ENCODE measurements around the gene TMEM233.
"Not testable (repeated sequence)": the region's sequence is repeated elsewhere in the genome, so short reads cannot be mapped to it uniquely, and the experiment has no call there.

Gene TMEM233

DNA sequence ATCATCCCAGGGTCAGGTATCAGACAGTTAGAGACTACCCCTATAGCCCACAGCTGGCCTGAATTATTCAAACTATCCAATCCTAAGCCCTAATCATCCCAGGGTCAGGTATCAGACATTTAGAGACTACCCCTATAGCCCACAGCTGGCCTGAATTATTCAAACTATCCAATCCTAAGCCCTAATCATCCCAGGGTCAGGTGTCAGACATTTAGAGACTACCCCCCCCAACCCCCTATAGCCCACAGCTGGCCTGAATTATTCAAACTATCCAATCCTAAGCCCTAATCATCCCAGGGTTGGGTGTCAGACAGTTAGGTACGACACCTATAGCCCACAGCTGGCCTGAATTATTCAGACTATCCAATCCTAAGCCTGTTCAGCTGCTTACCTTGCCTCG lies 63.4 kb downstream of the TMEM233 start:
- H3K27ac ChIP-seq (ENCODE audit: low read depth, low read length); H3K9ac ChIP-seq (ENCODE audit: low read depth in 1 of 2, low read length in 2 of 2); H3K36me3 ChIP-seq (ENCODE audit: control insufficient read depth in 1 of 2, insufficient read depth in 2 of 2, low read length in 2 of 2); H3K27me3 ChIP-seq (ENCODE audit: control insufficient read depth in 1 of 2, insufficient read depth in 2 of 2, low read length in 2 of 2); H3K9me3 ChIP-seq (ENCODE audit: control insufficient read depth in 1 of 2, low read length in 2 of 2); H3K4me1 ChIP-seq (ENCODE audit: control insufficient read depth in 1 of 2, insufficient read depth in 2 of 2, low read length in 2 of 2); H3K4me3 ChIP-seq (ENCODE audit: low read depth in 1 of 2, low read length in 2 of 2): not testable (repeated sequence)

DNA sequence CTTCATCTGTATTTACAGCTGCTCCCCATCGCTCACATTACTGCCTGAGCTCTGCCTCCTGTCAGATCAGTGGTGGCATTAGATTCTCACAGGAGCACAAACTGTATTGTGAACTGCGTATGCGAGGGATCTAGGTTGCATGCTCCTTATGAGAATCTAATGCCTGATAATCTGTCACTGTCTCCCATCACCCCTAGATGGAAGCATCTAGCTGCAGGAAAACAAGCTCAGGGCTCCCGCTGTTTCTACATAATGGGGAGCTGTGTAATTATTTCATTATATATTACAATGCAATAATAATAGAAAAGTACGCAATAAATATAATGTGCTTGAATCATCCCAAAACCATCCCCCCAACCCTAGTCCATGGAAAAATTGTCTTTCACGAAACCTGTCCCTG lies 64.6 kb downstream of the TMEM233 start:
- H3K36me3 ChIP-seq (ENCODE audit: control insufficient read depth in 1 of 2, insufficient read depth in 2 of 2, low read length in 2 of 2); H3K9ac ChIP-seq (ENCODE audit: low read depth in 1 of 2, low read length in 2 of 2): not testable (repeated sequence)

DNA sequence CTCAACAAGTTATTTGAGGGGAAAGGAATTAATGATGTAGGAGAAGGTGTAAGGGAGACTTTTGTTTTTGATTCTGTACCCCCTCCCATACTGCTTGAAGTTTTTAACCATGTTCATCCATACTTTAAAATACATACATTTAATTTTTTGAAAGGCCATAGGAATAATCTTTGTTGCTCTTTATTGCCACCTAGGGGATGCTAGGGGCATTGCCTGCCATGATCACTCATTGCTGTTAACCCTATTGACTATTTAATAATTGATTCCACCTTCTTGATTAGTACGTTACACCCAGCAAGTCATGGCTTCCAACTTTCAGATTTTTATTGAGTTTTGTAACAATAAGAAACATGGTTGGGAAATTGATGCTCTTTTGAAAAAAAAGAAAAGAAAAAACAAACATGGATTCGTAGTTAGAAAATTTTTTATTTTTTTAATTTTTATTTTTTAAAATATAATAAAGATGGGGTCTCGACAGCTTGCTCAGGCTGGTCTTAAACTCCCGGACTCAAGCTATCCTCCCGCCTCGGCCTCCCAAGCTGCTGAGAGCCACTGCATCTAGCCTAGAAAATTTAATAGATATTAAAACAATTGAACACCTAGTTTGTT lies 65.8 kb downstream of the TMEM233 start:
- H3K27me3 ChIP-seq (ENCODE audit: control insufficient read depth in 1 of 2, insufficient read depth in 2 of 2, low read length in 2 of 2) = no peaks in the 10 kb centered on the region
- no peak overlapping the region for H3K9ac ChIP-seq (ENCODE audit: low read depth in 1 of 2, low read length in 2 of 2)
- H3K36me3 ChIP-seq (ENCODE audit: control insufficient read depth in 1 of 2, insufficient read depth in 2 of 2, low read length in 2 of 2) = no peaks in the 10 kb centered on the region
- no peaks in the 10 kb centered on the region for H3K9me3 ChIP-seq (ENCODE audit: control insufficient read depth in 1 of 2, low read length in 2 of 2)
- no peak overlapping the region for H3K27ac ChIP-seq (ENCODE audit: low read depth, low read length)
- H3K4me1 ChIP-seq (ENCODE audit: control insufficient read depth in 1 of 2, insufficient read depth in 2 of 2, low read length in 2 of 2) = no peaks in the 10 kb centered on the region
- no peak overlapping the region for H3K4me3 ChIP-seq (ENCODE audit: low read depth in 1 of 2, low read length in 2 of 2)

More for the DNA sequence above, 64.6 kb downstream of the TMEM233 start:
- not testable (repeated sequence) for H3K4me3 ChIP-seq (ENCODE audit: low read depth in 1 of 2, low read length in 2 of 2); H3K27ac ChIP-seq (ENCODE audit: low read depth, low read length); H3K9me3 ChIP-seq (ENCODE audit: control insufficient read depth in 1 of 2, low read length in 2 of 2); H3K27me3 ChIP-seq (ENCODE audit: control insufficient read depth in 1 of 2, insufficient read depth in 2 of 2, low read length in 2 of 2); H3K4me1 ChIP-seq (ENCODE audit: control insufficient read depth in 1 of 2, insufficient read depth in 2 of 2, low read length in 2 of 2)

DNA sequence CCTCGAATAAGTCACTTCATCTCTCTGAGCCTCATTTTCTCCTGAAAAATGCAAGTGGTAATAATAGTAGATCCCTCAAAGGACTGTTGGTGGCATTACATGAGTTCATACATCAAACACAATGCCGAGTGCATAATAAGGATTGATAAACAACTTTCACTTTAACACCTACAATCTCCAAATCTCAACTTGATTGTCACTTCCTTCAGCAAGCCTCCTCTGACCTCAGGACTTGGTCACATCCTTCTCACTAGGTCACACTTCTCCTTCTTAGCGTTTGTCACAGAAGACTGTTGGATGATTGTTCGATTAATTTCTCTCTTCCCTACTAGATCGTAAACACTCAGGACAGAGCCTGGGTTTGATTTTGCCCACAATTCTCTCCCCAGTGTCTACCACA lies 66.5 kb downstream of the TMEM233 start:
- Histone ChIP-seq H3K36me3 (ENCODE audit: control insufficient read depth in 1 of 2, insufficient read depth in 2 of 2, low read length in 2 of 2) (no peaks in the 10 kb centered on the region), H3K9ac (ENCODE audit: low read depth in 1 of 2, low read length in 2 of 2) (no peak overlapping the region), H3K9me3 (ENCODE audit: control insufficient read depth in 1 of 2, low read length in 2 of 2) (no peaks in the 10 kb centered on the region), H3K4me1 (ENCODE audit: control insufficient read depth in 1 of 2, insufficient read depth in 2 of 2, low read length in 2 of 2) (no peaks in the 10 kb centered on the region), H3K27ac (ENCODE audit: low read depth, low read length) (no peak overlapping the region), H3K4me3 (ENCODE audit: low read depth in 1 of 2, low read length in 2 of 2) (no peak overlapping the region), H3K27me3 (ENCODE audit: control insufficient read depth in 1 of 2, insufficient read depth in 2 of 2, low read length in 2 of 2) (no peaks in the 10 kb centered on the region)

DNA sequence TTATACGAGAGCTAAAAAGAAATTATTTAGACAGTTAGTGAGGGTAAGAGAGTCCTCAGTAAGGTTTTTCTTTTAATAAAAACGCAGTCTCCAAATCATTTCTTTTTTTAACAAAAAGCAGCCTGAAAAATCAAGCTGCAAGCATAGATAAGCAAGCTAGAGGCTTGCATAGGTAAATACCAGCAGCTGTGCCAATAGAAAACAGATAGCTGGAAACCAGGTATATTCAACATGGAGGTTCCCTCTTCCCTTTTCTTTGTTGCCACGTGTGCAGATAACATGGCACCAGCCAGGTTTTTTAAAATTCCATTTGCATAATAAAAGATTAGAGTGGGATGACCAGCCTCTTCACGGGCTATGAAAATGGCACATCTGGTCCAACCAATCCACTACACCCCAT lies 68.3 kb downstream of the TMEM233 start:
- H3K27me3 ChIP-seq (ENCODE audit: control insufficient read depth in 1 of 2, insufficient read depth in 2 of 2, low read length in 2 of 2) = no peaks in the 10 kb centered on the region
- H3K9ac ChIP-seq (ENCODE audit: low read depth in 1 of 2, low read length in 2 of 2) = no peak overlapping the region
- H3K27ac ChIP-seq (ENCODE audit: low read depth, low read length) = no peak overlapping the region
- peaks cover 6 to 11% of the 10 kb centered on the region in 2 donors for H3K4me1 ChIP-seq (ENCODE audit: control insufficient read depth in 1 of 2, insufficient read depth in 2 of 2, low read length in 2 of 2)
- H3K4me3 ChIP-seq (ENCODE audit: low read depth in 1 of 2, low read length in 2 of 2) = no peak overlapping the region
- no peaks in the 10 kb centered on the region for H3K9me3 ChIP-seq (ENCODE audit: control insufficient read depth in 1 of 2, low read length in 2 of 2)
- H3K36me3 ChIP-seq (ENCODE audit: control insufficient read depth in 1 of 2, insufficient read depth in 2 of 2, low read length in 2 of 2) = no peaks in the 10 kb centered on the region

DNA sequence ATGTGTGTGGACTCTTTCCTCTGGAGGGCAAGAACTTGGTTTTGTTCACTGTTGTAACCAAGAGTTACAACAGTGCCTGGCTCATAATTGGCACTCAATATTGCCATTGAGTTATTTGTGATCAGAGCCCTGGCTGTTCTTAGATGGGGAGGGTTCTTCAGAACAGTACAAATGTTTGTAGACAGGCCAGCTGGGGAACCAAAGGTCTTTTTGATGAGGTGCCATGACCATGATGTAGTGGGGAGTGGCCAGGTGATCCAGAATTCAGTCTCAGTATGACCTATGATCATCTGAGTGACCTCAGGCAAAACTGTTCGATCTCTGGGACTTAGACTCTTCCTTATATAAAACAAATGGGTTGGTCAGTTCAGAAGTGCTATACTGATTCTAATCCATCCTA lies 71.1 kb downstream of the TMEM233 start:
- Histone ChIP-seq H3K27me3 (ENCODE audit: control insufficient read depth in 1 of 2, insufficient read depth in 2 of 2, low read length in 2 of 2) (no peaks in the 10 kb centered on the region), H3K9me3 (ENCODE audit: control insufficient read depth in 1 of 2, low read length in 2 of 2) (no peaks in the 10 kb centered on the region), H3K9ac (ENCODE audit: low read depth in 1 of 2, low read length in 2 of 2) (no peak overlapping the region), H3K36me3 (ENCODE audit: control insufficient read depth in 1 of 2, insufficient read depth in 2 of 2, low read length in 2 of 2) (no peaks in the 10 kb centered on the region), H3K4me1 (ENCODE audit: control insufficient read depth in 1 of 2, insufficient read depth in 2 of 2, low read length in 2 of 2) (peaks cover 12 to 19% of the 10 kb centered on the region in 2 donors), H3K27ac (ENCODE audit: low read depth, low read length) (no peak overlapping the region), H3K4me3 (ENCODE audit: low read depth in 1 of 2, low read length in 2 of 2) (no peak overlapping the region)

DNA sequence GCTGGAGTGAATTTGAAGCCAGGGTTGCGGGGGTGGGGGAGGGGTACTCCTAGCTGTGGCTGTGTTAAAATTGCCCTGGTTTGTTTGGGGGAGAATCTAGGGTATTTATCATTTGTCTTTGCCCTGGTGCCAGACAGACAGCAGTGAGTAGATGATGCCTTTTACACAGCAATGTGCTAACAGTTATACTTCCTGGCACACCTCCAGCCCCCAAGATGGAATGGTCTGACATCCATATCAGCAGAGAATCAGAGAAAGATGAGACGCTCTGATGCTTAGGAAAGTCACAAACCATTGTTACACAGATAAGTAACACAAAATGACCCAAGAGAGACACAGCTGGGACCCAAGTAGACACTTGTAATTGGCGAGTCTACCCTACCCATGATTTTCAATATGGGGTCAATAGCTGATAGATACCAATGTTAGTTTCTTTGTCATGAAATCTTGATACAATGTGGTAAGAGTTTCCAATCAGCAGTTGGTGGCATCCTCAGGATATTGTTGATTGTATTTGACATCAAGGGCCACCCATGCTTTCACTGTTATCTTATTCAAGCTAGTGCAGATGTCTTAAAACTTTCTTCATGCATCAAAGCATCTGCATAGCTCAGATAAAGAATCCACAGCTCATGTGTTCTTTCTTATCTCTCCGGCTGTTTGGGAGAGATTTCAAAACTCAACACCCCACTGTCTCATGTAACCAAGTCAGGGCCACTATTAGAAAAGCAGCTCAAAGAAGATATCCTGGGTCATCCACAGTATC lies 71.8 kb downstream of the TMEM233 start:
- Histone ChIP-seq H3K36me3 (ENCODE audit: control insufficient read depth in 1 of 2, insufficient read depth in 2 of 2, low read length in 2 of 2) (no peaks in the 10 kb centered on the region), H3K27ac (ENCODE audit: low read depth, low read length) (no peak overlapping the region), H3K27me3 (ENCODE audit: control insufficient read depth in 1 of 2, insufficient read depth in 2 of 2, low read length in 2 of 2) (no peaks in the 10 kb centered on the region), H3K4me3 (ENCODE audit: low read depth in 1 of 2, low read length in 2 of 2) (no peak overlapping the region), H3K4me1 (ENCODE audit: control insufficient read depth in 1 of 2, insufficient read depth in 2 of 2, low read length in 2 of 2) (peaks cover 19 to 24% of the 10 kb centered on the region in 2 donors), H3K9ac (ENCODE audit: low read depth in 1 of 2, low read length in 2 of 2) (no peak overlapping the region), H3K9me3 (ENCODE audit: control insufficient read depth in 1 of 2, low read length in 2 of 2) (no peaks in the 10 kb centered on the region)

DNA sequence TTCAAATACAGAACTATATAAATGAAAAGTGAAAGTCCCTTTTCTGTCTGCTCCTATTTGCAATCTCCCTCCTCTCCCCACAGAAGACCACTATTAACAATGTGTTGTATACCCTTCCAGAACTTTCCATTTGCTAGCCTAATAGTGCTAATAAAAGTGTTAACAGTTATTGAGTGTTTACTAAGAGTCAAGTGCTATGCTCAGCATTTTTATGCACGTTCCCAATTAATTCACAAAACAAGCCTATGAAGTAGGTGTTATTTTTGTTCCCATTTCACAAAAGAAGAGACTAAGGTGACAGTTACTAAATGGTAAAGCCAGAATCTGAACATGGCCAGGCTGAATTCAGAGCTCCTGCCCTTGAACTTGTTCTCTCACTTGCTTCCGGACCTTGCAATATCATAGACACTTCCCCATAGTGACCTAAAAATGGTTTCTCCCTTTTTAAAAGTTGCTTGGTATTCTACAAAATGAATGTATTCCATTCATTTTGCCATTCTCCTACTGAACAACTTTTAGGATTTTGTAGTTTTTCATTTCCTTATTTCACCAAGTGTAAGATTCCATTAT lies 72.7 kb downstream of the TMEM233 start:
- no peak overlapping the region for H3K9ac ChIP-seq (ENCODE audit: low read depth in 1 of 2, low read length in 2 of 2)
- no peak overlapping the region for H3K4me3 ChIP-seq (ENCODE audit: low read depth in 1 of 2, low read length in 2 of 2)
- no peaks in the 10 kb centered on the region for H3K27me3 ChIP-seq (ENCODE audit: control insufficient read depth in 1 of 2, insufficient read depth in 2 of 2, low read length in 2 of 2)
- no peaks in the 10 kb centered on the region for H3K9me3 ChIP-seq (ENCODE audit: control insufficient read depth in 1 of 2, low read length in 2 of 2)
- peaks cover 0 to under 1% of the 10 kb centered on the region in 2 donors for H3K36me3 ChIP-seq (ENCODE audit: control insufficient read depth in 1 of 2, insufficient read depth in 2 of 2, low read length in 2 of 2)
- peaks cover 27 to 32% of the 10 kb centered on the region in 2 donors for H3K4me1 ChIP-seq (ENCODE audit: control insufficient read depth in 1 of 2, insufficient read depth in 2 of 2, low read length in 2 of 2)
- no peak overlapping the region for H3K27ac ChIP-seq (ENCODE audit: low read depth, low read length)

DNA sequence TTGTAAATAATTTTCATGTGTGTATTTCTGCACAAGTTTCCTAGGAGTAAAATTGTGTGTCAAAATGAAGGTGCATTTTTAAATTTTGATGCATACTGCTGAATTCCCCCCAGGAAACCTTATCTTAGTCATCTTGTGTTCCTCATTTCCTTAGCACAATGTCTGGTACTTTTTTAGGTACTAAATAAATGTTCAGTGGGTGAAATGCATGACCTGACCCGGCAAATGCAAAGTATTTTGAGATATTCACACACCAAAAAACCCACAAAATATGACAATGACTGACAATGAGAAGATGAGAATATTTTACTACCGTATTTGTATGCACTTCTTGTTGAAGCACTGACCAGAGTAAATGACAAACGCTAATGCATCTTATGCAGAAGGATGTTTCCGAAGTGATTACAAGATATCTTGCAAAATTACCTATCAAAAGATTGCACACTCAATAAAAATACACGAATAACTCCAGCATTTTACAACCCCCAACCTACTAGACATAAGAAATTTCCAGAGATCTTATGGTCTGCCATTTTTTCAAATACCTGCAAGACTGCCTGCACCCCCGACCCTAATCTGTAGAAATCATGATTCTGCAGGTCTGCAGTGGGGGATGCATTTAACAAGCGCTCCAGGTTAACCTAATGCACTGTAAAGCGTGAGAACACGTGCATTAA lies 73.5 kb downstream of the TMEM233 start:
- Histone ChIP-seq H3K9ac (ENCODE audit: low read depth in 1 of 2, low read length in 2 of 2) (peak overlapping the region; percentile 12 to 98), H3K9me3 (ENCODE audit: control insufficient read depth in 1 of 2, low read length in 2 of 2) (no peaks in the 10 kb centered on the region), H3K4me3 (ENCODE audit: low read depth in 1 of 2, low read length in 2 of 2) (peak overlapping the region; percentile 68 to 98), H3K36me3 (ENCODE audit: control insufficient read depth in 1 of 2, insufficient read depth in 2 of 2, low read length in 2 of 2) (peaks cover 4 to 8% of the 10 kb centered on the region in 2 donors), H3K4me1 (ENCODE audit: control insufficient read depth in 1 of 2, insufficient read depth in 2 of 2, low read length in 2 of 2) (peaks cover 33 to 35% of the 10 kb centered on the region in 2 donors), H3K27ac (ENCODE audit: low read depth, low read length) (no peak overlapping the region), H3K27me3 (ENCODE audit: control insufficient read depth in 1 of 2, insufficient read depth in 2 of 2, low read length in 2 of 2) (no peaks in the 10 kb centered on the region)
